Natural killer cell treated with Interleukin-12 subunit alpha and Interleukin-12 subunit beta and Interleukin-15 and Interleukin-18, amount 100 ng/mL, for 72 hours (primary cell): ENCODE results near the gene FUZ. TPM values are rescaled to one million over a fixed set of nuclear protein-coding genes. Genes with fewer than 3 reads are reported as not detected.
A peak's percentile ranks its signal among the peaks of the same experiment; 100 is the strongest.

ENCODE experiments used
- ATAC-seq, 2 donors: fragments of 150-1000 bp; cut with Tn5 transposase in 1 of 2; sonication (Bioruptor Pico), chemical (Tn5 transposase) in 1 of 2; 2 replicates each; pipeline ENCODE4 v1.10.0; 2021
- DNase-seq: peaks from one replicate; pipeline ENCODE4 v3.0.0; 2022; ENCODE audit warnings: low spot score
- H3K27ac Mint-ChIP-seq, 2 donors: 1 replicate in 1 of 2; 2 replicates in 1 of 2; pipeline ENCODE4 v1.8.0; 2022; ENCODE audit warnings: mixed read lengths in 2 of 2, mild to moderate bottlenecking in 1 of 2, moderate library complexity in 1 of 2
- H3K27me3 Mint-ChIP-seq, 2 donors: 1 replicate in 1 of 2; 2 replicates in 1 of 2; pipeline ENCODE4 v1.8.0; 2022; ENCODE audit warnings: mixed read lengths in 2 of 2
- H3K36me3 Mint-ChIP-seq: one replicate; pipeline ENCODE4 v1.8.0; 2022; ENCODE audit warnings: mixed read lengths
- H3K4me1 Mint-ChIP-seq, 2 donors: 1 replicate in 1 of 2; 2 replicates in 1 of 2; pipeline ENCODE4 v1.8.0; 2022; ENCODE audit warnings: low read depth in 2 of 2, mixed read lengths in 2 of 2, mild to moderate bottlenecking in 1 of 2
- H3K4me3 Mint-ChIP-seq: one replicate; pipeline ENCODE4 v1.8.0; 2022; ENCODE audit warnings: mixed read lengths
- H3K9me3 Mint-ChIP-seq: 2 replicates; pipeline ENCODE4 v1.8.0; 2022; ENCODE audit warnings: mixed read lengths
- total RNA-seq, 2 donors: library from RNA; stranded (reverse); gene quantifications; one replicate each; pipeline ENCODE4 v1.2.3, GENCODE V29; 2022

FUZ gene, protein sequence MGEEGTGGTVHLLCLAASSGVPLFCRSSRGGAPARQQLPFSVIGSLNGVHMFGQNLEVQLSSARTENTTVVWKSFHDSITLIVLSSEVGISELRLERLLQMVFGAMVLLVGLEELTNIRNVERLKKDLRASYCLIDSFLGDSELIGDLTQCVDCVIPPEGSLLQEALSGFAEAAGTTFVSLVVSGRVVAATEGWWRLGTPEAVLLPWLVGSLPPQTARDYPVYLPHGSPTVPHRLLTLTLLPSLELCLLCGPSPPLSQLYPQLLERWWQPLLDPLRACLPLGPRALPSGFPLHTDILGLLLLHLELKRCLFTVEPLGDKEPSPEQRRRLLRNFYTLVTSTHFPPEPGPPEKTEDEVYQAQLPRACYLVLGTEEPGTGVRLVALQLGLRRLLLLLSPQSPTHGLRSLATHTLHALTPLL
- total RNA-seq = 10 to 100 TPM; 10.7 to 18.0 TPM

DNA sequence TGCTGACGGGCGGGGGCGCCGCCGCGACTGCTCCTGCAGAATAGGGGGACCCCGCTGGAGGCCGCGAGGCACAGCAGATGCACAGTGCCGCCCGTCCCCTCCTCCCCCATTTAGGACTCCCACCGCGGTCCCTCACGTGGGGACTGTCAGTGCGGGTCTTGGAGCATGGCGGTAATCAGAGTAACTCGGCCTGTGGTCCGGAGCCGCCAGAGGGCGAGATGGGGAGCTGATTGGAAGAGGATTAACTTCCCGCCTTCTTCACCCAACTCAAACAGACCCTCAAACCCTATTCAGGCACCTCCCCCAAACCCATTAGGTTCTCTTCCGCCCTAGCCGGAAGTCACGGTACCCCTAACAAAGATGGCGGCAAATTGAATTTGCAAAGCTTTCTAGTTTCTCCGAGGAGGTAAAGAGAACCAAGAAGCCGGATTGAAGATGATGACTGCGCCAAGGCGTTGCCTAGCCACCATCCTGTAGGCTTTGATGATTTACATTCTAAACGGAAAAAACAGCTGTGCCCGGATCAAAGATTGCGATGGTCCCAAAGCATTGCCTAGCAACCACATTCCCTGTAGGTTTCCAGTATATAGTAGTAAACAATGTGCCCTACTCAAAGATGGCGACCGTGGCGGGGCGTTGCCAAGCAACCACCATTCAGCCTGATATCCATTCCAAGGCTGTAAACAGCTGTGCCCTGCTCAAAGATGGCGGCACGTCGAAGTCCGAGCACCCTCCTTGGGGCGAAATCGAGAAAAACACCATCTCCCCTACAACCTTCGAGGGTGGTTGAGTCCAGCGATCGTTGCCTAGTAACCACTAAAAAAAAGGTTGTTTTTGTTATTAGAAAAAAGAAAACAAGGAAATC lies at the start of gene FUZ:
Gene FUZ (minus strand): TSS at position 296 of the 865 bp plus-strand sequence. CDS start 186 bp downstream, at position 110.
- H3K9me3 Mint-ChIP-seq = no peaks in the 10 kb centered on the region
- ATAC-seq (peak; percentile 85 to 88), DNase-seq (peak; percentile 96)
- peak within 1 kb of the TSS; percentile 95 for H3K27ac Mint-ChIP-seq
- peaks cover 30 to 36% of the 10 kb centered on the region in 2 donors for H3K4me1 Mint-ChIP-seq
- H3K27me3 Mint-ChIP-seq = no peaks in the 10 kb centered on the region
- H3K36me3 Mint-ChIP-seq = no peaks in the 10 kb centered on the region
- H3K4me3 Mint-ChIP-seq = peak within 1 kb of the TSS; percentile 96

DNA sequence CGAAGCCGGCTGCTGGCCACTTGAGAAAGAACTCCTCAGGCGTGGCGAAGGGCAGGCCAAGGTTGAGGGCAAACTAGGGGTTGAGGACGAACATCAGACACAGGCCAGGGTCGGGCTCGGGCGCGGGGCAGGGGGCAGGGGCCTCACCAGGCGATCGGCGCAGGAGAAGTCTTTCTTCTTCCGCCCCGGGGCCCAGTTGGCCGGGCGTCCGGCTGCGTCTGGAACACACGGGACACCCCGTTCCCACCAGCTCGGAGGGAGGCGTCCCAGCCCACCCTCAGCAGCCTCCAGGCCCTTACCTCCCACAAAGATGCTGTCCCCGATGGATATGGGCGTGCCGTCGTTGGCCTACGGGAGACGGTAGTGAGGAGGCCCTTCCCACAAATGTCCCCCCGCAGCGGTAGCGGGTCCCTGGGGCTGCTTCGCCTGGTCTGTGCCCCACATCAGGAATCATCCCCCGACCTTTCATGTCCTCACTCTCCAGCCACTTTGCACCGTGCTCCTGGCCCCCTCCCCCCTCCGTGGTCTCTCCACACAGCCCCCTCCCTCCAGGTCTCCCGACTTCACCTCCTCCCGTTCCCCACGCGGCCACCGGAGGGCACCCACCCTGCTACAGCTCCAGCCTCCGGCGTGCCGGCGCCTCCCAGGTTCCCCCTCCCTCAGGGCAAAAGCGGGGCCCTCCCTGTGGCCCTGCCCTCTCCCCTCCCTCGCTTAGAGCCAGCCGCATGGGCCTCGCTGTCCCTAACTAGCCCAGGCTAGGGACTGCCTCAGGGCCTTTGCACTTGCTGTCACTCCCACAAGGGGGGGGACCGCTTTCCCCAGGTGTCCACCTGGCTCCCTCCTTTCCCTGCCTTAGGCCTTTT lies 49.5 kb upstream of the FUZ start:
- DNase-seq (no peak), ATAC-seq (no peak)
- no peak overlapping the region for H3K4me3 Mint-ChIP-seq
- H3K9me3 Mint-ChIP-seq = no peaks in the 10 kb centered on the region
- H3K36me3 Mint-ChIP-seq = no peaks in the 10 kb centered on the region
- no peaks in the 10 kb centered on the region for H3K27me3 Mint-ChIP-seq
- peaks cover 32 to 35% of the 10 kb centered on the region in 2 donors for H3K4me1 Mint-ChIP-seq
- H3K27ac Mint-ChIP-seq = no peak overlapping the region

DNA sequence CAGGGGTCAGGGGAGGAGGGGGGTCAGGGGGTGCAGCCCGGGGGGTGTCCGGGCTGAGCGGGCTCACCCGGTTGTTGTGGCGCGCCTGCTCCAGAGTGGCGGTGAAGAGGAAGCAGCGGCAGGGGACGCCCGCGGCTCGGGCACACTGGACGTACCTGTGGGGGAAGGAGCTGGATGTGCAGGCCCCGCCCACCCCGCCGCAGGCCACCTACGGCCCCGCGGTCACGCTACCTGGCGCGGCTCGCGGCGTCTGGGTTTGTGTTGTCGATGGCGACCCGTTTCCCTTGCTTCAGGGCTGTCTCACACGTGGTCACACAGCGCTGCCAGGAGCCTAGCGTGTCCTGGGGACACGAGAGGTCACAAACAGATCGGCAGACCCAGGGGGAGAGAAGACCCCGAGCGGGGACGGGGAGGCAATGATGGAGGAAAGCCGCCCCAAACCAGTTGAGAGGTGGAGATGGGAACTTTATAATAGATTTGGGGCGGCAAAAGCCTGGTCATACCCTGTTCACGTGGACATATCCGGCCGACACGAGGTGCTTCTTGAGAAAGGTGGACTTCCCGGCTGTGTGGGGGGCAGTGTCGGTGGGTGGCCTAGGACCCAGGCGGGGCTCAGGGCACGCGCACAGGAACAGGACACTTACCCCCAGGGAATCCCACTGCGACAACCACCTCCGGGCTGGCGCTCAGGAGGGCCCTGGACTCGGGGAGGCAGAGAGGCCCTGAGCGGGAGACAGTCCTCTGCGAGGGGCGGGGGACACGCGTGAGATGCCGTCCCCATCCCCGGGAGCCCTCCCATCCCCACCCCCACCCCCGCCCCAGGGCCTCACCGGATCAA lies 48.7 kb upstream of the FUZ start:
- no peak overlapping the region for H3K4me3 Mint-ChIP-seq
- no peaks in the 10 kb centered on the region for H3K9me3 Mint-ChIP-seq
- H3K4me1 Mint-ChIP-seq = peaks cover 28 to 31% of the 10 kb centered on the region in 2 donors
- DNase-seq = no peak
- ATAC-seq = no peak
- no peaks in the 10 kb centered on the region for H3K27me3 Mint-ChIP-seq
- no peaks in the 10 kb centered on the region for H3K36me3 Mint-ChIP-seq
- H3K27ac Mint-ChIP-seq = no peak overlapping the region

DNA sequence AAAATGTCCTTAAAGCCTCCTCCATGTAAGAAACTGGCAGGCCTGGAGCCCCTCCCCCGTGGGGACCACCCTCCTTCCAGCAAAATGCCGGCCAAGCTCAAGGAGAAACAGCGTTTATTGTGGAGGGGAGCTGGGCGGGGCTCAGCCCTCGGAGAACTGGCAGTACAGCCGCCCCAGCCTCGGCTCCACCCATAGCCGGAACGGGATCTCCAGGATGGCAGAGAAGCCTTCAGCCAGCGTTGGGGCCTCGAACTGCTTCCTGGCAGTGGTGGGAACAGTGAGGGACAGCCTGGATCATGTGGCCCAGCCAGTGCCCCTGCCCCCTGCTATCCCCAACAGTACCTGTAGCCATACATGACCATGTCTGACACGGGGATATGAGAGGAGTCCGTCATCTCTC lies 48.0 kb upstream of the FUZ start:
- ATAC-seq = no peak
- Mint-ChIP-seq H3K9me3 (no peaks in the 10 kb centered on the region), H3K36me3 (no peaks in the 10 kb centered on the region), H3K4me1 (peaks cover 22 to 24% of the 10 kb centered on the region in 2 donors), H3K27me3 (no peaks in the 10 kb centered on the region), H3K27ac (no peak overlapping the region), H3K4me3 (no peak overlapping the region)
- no peak for DNase-seq

DNA sequence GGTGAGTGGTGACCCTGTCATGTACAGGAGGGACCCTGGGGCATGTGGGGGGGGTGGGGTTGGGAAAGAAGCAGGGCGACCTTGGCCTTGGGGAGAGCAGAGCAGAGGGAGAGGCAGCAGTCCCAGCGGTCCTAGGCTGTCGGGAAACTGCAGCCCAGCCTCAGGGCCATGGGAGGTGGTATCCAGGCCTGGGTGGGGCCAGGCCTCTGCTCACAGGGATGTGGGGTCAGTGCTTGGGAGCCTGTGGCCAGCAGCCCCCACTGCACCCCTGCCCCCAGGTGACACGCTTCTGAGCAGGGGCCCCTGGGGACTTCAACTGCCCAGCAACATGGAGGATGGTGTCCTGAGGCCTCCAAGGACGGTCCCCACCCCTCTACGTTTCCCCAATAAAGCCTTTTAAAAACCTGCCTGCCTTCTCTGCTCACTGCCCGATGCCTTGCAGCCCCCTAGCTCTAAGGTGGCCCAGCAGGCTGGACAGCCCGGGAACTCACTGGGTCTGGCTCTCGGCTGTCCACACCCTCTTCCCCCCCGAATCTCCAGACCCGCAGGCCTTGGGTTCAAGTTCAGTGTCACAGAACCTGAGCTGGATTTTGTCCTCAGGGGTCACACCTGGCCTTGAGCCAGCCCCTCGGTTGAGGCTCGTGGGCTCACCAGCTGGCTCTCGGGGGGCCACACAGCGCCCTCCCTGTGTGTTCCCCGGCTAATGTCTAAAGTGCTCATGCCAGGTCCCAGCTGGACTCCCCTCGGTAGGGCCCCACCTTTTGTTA lies 47.4 kb upstream of the FUZ start:
- Mint-ChIP-seq H3K9me3 (no peaks in the 10 kb centered on the region), H3K27ac (no peak overlapping the region), H3K36me3 (no peaks in the 10 kb centered on the region), H3K27me3 (no peaks in the 10 kb centered on the region), H3K4me1 (peaks cover 17 to 19% of the 10 kb centered on the region in 2 donors), H3K4me3 (no peak overlapping the region)
- ATAC-seq (no peak), DNase-seq (no peak)

DNA sequence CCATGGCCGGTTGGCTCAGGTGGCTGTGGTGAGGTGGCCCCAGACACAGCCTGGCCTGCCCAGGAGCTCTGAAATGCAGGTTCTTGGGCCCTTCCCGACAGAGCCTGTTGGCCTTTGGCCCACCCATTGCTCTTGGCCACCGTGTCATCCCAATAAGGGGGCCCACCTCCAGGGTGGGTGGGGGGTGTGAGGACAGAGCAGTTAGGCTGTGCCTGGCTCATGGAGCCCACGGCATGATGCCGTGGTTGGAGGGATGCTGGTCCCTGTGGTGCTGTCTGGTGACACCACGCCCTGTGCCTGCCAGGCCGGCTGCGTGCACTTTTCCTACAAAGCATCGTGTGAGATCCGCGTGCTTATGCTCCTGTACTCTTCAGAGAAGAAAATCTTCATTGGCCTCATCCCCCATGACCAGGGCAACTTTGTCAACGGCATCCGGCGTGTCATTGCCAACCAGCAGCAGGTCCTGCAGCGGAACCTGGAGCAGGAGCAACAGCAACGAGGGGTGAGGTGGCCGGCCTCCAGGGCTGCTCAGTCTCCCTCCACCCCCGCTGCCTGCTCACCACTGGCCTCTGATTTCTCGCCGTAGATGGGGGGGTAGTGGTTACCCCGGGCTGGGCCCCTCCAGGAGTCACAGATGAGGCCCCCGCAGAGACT lies 46.7 kb upstream of the FUZ start:
- no peak overlapping the region for H3K27ac Mint-ChIP-seq
- peaks cover 13 to 14% of the 10 kb centered on the region in 2 donors for H3K4me1 Mint-ChIP-seq
- no peaks in the 10 kb centered on the region for H3K36me3 Mint-ChIP-seq
- ATAC-seq (no peak), DNase-seq (no peak)
- no peaks in the 10 kb centered on the region for H3K9me3 Mint-ChIP-seq
- H3K4me3 Mint-ChIP-seq = no peak overlapping the region
- H3K27me3 Mint-ChIP-seq = no peaks in the 10 kb centered on the region

DNA sequence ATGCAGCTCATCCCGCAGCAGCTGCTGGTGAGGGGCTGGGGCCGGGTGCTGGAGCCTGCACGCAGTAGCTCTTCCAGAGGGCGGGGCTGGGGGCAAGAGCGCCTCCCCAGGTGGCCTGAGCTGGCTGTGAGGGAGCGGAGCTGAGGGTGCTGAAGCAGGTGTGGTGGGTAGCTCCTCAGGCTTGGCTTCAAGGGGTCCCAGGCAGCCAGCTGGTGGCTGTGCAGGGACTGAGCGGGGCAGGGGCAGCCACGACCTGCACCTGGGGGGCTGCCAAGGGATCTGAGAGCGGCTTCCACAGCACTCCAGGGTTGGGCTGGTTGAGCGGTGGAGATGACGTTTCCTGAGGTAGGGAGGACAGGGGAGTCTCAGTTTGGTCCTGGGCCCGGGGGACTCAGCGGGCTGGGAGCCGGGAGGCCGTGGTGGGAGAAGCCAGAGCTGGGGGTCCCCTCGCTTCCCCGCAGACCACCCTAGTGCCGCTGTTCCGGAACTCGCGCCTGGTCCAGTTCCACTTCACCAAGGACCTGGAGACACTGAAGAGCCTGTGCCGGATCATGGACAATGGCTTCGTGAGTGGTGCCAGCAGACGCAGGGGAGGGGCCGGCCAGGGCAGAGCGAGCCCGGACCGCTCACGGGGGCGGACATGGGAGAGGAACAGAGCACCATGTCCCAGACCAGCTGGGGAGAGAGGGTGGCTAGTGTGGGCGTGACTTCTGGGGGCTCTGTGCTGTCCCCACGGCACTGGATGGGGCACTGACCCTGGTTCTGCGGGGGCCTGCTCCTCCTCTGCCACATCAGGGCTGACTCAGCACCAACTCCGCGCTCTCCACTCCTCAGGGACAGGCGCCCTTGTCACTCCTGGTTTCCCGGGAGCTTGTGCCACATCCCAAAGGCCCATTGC lies 45.2 kb upstream of the FUZ start:
- no peaks in the 10 kb centered on the region for H3K9me3 Mint-ChIP-seq
- H3K4me1 Mint-ChIP-seq = peaks cover 3 to 4% of the 10 kb centered on the region in 2 donors
- no peak for ATAC-seq
- no peak overlapping the region for H3K27ac Mint-ChIP-seq
- H3K27me3 Mint-ChIP-seq = no peaks in the 10 kb centered on the region
- H3K36me3 Mint-ChIP-seq = no peaks in the 10 kb centered on the region
- H3K4me3 Mint-ChIP-seq = no peak overlapping the region
- no peak for DNase-seq

DNA sequence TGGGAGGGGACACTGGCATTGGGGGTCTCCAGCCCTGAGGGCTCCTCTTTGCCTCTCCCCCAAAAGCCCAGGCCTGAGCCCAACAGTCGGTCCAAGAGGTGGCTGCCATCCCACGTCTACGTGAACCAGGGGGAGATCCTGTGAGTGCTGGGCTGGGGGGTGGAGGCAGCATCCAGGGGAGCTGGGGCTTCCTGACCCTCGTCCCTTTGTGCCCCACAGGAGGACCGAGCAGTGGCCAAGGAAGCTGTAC lies 44.7 kb upstream of the FUZ start:
- H3K27me3 Mint-ChIP-seq = no peaks in the 10 kb centered on the region
- no peaks in the 10 kb centered on the region for H3K36me3 Mint-ChIP-seq
- H3K27ac Mint-ChIP-seq = no peak overlapping the region
- DNase-seq = no peak
- H3K9me3 Mint-ChIP-seq = no peaks in the 10 kb centered on the region
- no peak overlapping the region for H3K4me3 Mint-ChIP-seq
- no peak for ATAC-seq
- peaks cover under 1% of the 10 kb centered on the region in 2 donors for H3K4me1 Mint-ChIP-seq

DNA sequence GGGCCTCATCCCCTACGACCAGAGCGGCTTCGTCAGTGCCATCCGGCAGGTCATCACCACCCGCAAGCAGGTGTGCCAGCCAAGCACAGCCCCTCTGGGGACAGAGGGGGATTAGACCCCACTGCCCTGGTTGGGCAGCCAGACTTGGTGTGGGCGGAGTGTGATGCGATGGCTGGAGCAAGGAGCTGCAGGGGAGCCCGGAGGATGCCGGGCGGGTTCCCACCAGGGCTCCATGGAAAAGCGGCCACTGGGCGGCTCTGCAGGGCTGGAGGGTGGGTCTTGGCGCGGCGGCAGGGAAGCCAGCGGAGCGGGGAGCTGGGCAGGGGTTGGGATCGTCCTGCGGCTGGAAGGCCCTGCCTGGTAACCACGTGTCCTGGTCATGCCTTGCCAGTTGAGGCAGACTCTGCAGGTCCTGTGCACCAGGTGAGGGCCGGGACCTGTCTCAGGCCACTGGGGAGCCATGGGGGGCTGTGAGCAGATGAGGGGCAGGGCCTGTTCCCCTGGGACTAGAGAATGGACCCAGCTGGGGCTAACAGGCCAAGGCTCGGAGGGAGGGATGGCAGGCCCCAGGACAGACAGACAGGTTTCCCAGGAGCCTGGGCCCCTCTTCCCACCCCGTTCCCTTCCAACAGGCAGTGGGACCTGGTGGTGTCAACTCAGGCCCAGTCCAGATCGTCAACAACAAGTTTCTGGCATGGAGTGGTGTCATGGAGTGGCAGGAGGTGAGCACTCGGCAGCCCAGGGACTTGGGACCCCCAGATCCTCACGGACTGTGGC lies 44.2 kb upstream of the FUZ start:
- H3K9me3 Mint-ChIP-seq = no peaks in the 10 kb centered on the region
- H3K36me3 Mint-ChIP-seq = no peaks in the 10 kb centered on the region
- H3K27me3 Mint-ChIP-seq = no peaks in the 10 kb centered on the region
- ATAC-seq (no peak), DNase-seq (no peak)
- H3K4me3 Mint-ChIP-seq = no peak overlapping the region
- H3K27ac Mint-ChIP-seq = no peak overlapping the region
- H3K4me1 Mint-ChIP-seq = peaks cover 6% of the 10 kb centered on the region in 2 donors

DNA sequence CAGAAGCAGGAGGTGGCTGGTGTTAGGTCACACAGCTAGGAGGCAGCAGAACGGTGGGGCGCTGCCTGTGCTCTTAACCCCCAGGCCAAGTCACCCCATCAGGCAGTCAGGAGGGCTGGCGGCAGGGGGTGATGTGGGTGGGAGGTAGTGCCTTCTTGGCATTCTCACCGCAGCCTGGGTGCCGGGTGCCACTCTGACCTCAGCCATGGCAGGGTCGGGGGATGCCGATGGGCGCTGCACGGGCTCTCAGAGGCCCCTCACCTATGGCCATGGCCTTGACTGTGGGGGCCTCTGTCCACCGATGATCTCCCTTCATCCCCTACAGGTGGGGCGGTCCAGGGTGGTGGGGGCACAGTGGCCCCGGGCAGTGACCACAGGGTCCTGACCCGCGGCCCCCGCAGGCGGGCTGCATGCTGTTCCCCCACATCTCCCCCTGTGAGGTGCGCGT lies 43.5 kb upstream of the FUZ start:
- no peak overlapping the region for H3K27ac Mint-ChIP-seq
- peaks cover 9% of the 10 kb centered on the region in 2 donors for H3K4me1 Mint-ChIP-seq
- DNase-seq (no peak), ATAC-seq (peak in 1 of 2 donors; percentile 5)
- no peak overlapping the region for H3K4me3 Mint-ChIP-seq
- H3K27me3 Mint-ChIP-seq = no peaks in the 10 kb centered on the region
- H3K9me3 Mint-ChIP-seq = no peaks in the 10 kb centered on the region
- no peaks in the 10 kb centered on the region for H3K36me3 Mint-ChIP-seq
